ENCODE data around the gene STPG4. TPM values are rescaled to one million over a fixed set of nuclear protein-coding genes. Genes with fewer than 3 reads are reported as not detected.

The STPG4 gene
- total RNA-seq, 2 donors from 2014 or later, result 0.15 to 0.42 TPM

DNA sequence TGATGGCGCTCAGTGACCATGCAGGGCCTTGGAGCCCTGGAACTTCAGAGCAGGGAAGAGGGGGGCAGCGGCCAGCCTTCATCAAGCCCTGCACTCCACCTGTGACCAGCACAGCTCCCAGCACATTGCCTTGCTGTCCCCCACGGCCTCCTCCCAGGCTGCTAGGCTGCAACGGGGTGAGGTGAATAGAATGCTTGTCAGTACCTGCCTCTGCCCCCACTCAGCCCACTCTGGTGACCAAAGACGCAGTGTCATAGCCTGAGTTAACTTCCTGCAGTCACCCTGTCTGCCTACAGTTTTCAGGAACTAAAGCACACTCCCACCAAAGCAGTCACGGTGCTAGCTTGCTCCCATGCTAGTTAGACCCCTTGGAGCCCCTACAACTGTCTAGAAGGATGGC is 72.1 kb downstream of the STPG4 start:
- DNase-seq, result peak; percentile 43
- Histone ChIP-seq H3K9ac (ENCODE audit: extremely low read depth, low read length, poor library complexity, severe bottlenecking) (no peak overlapping the region), H3K9me3 (ENCODE audit: control insufficient read depth, low read length) (no peaks in the 10 kb centered on the region), H3K27ac (ENCODE audit: low read depth, low read length) (no peak overlapping the region), H3K4me1 (ENCODE audit: control insufficient read depth, insufficient read depth, low read length) (peaks cover 14% of the 10 kb centered on the region), H3K36me3 (ENCODE audit: control insufficient read depth, insufficient read depth, low read length) (no peaks in the 10 kb centered on the region), H3K27me3 (ENCODE audit: control insufficient read depth, insufficient read depth, low read length, poor library complexity, severe bottlenecking) (peaks cover 8% of the 10 kb centered on the region), H3K4me3 (ENCODE audit: low read length) (no peak overlapping the region)
- H3K27ac Mint-ChIP-seq, result no peak overlapping the region
- WGBS, 2 experiments (ENCODE audit: insufficient coverage in 1 of 2, insufficient read length in 1 of 2), result 86 to 87% methylated on average over 3 to 6 of the region's 6 CpGs
- no peak overlapping the region for H3K4me3 Mint-ChIP-seq
- H3K4me1 Mint-ChIP-seq, result peaks cover 18% of the 10 kb centered on the region
- H3K27me3 Mint-ChIP-seq (ENCODE audit: insufficient read depth), result peaks cover 31% of the 10 kb centered on the region
- H3K36me3 Mint-ChIP-seq (ENCODE audit: low read depth), result no peaks in the 10 kb centered on the region
- H3K9me3 Mint-ChIP-seq, result no peaks in the 10 kb centered on the region
- TF ChIP-seq, protein P1, sequence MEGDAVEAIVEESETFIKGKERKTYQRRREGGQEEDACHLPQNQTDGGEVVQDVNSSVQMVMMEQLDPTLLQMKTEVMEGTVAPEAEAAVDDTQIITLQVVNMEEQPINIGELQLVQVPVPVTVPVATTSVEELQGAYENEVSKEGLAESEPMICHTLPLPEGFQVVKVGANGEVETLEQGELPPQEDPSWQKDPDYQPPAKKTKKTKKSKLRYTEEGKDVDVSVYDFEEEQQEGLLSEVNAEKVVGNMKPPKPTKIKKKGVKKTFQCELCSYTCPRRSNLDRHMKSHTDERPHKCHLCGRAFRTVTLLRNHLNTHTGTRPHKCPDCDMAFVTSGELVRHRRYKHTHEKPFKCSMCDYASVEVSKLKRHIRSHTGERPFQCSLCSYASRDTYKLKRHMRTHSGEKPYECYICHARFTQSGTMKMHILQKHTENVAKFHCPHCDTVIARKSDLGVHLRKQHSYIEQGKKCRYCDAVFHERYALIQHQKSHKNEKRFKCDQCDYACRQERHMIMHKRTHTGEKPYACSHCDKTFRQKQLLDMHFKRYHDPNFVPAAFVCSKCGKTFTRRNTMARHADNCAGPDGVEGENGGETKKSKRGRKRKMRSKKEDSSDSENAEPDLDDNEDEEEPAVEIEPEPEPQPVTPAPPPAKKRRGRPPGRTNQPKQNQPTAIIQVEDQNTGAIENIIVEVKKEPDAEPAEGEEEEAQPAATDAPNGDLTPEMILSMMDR (conservative IDR thresholded peaks at IDR 0.05), result no peak

DNA sequence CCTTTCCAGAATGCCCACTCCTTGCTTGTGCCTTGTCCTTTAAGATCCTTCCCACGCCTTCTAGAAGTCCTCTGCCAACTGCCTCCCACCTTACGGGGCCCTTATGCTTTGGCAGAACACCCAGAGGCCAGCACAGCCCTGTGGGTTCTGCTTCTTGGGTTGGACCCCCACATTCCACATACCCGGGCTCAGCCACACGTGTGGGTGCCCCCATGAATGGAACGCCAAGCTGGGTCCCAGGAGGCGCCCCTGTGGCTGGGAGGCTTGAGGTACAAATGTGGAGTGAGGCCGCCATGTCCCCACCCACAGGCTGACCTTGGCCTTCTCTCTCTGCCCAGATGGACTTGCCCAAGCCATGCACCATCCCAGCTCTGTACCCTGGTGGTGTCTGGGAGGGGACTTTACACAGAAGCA is 74.2 kb downstream of the STPG4 start:
- peaks cover 14% of the 10 kb centered on the region for H3K4me1 ChIP-seq (ENCODE audit: control insufficient read depth, insufficient read depth, low read length)
- 97 to 100% methylated on average over 3 to 7 of the region's 7 CpGs for WGBS, 2 experiments (ENCODE audit: insufficient coverage in 1 of 2, insufficient read length in 1 of 2)
- H3K9me3 ChIP-seq (ENCODE audit: control insufficient read depth, low read length), result no peaks in the 10 kb centered on the region
- no peak overlapping the region for H3K9ac ChIP-seq (ENCODE audit: extremely low read depth, low read length, poor library complexity, severe bottlenecking)
- no peaks in the 10 kb centered on the region for H3K36me3 Mint-ChIP-seq (ENCODE audit: low read depth)
- H3K27me3 Mint-ChIP-seq (ENCODE audit: insufficient read depth), result peaks cover 22% of the 10 kb centered on the region
- no peak overlapping the region for H3K27ac Mint-ChIP-seq
- no peaks in the 10 kb centered on the region for H3K36me3 ChIP-seq (ENCODE audit: control insufficient read depth, insufficient read depth, low read length)
- TF ChIP-seq, protein P1 (conservative IDR thresholded peaks at IDR 0.05), result no peak
- no peak overlapping the region for H3K4me3 ChIP-seq (ENCODE audit: low read length)
- peaks cover 33% of the 10 kb centered on the region for H3K4me1 Mint-ChIP-seq
- no peak overlapping the region for H3K4me3 Mint-ChIP-seq
- no peaks in the 10 kb centered on the region for H3K27me3 ChIP-seq (ENCODE audit: control insufficient read depth, insufficient read depth, low read length, poor library complexity, severe bottlenecking)
- no peaks in the 10 kb centered on the region for H3K9me3 Mint-ChIP-seq
- peak; percentile 35 for DNase-seq
- H3K27ac ChIP-seq (ENCODE audit: low read depth, low read length), result no peak overlapping the region

DNA sequence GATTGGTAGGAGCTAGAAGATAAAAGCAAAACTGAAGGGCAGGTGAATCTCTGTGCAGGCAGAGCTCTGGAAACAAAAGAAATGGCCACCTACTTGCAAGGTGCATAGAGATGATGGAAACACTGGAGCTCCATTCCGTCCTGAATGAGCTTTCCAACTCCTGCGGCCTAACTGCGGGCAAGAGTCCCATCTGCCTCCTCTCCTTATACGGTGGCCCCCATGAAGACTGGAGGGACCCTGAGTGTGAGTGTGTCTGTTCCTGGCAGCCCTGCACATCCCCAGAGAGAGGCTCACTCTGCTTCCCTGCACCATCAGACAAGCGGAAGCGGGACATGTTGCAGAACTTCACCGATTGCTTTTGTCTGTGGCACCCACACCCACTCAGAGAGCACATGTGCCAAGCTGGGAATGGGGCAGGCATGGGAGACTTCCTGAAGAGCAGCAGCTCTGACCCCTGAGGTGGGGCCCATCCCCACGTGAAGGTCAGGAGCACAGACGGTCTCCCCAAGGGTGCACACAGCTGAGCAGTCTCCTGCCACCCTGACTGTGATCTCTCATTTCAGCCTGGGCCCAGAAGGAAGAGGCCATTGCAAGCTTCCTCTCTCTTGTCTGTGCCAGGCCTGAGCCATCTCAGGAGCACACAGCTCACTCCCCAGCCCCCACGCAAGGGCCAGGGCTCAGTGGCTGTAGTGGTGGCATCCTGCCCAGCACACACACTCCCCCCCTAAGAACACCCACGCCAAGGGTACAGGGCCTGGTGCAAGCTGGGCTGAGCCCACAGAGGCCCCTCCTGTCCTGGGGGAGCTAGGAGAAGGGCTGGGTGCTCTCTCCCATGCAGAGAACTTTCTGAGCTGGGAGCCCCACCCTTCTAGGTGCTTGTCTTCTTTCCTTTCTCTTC is 75.3 kb downstream of the STPG4 start:
- H3K4me3 ChIP-seq (ENCODE audit: low read length), result no peak overlapping the region
- no peaks in the 10 kb centered on the region for H3K9me3 ChIP-seq (ENCODE audit: control insufficient read depth, low read length)
- Mint-ChIP-seq H3K4me3 (no peak overlapping the region), H3K4me1 (peaks cover 36% of the 10 kb centered on the region), H3K9me3 (no peaks in the 10 kb centered on the region), H3K27ac (peak overlapping the region; percentile 26), H3K36me3 (ENCODE audit: low read depth) (no peaks in the 10 kb centered on the region), H3K27me3 (ENCODE audit: insufficient read depth) (peaks cover 14% of the 10 kb centered on the region)
- TF ChIP-seq, protein P1 (conservative IDR thresholded peaks at IDR 0.05), result no peak
- H3K9ac ChIP-seq (ENCODE audit: extremely low read depth, low read length, poor library complexity, severe bottlenecking), result no peak overlapping the region
- H3K27me3 ChIP-seq (ENCODE audit: control insufficient read depth, insufficient read depth, low read length, poor library complexity, severe bottlenecking), result no peaks in the 10 kb centered on the region
- no peaks in the 10 kb centered on the region for H3K36me3 ChIP-seq (ENCODE audit: control insufficient read depth, insufficient read depth, low read length)
- peaks cover 19% of the 10 kb centered on the region for H3K4me1 ChIP-seq (ENCODE audit: control insufficient read depth, insufficient read depth, low read length)
- H3K27ac ChIP-seq (ENCODE audit: low read depth, low read length), result no peak overlapping the region
- no peak for DNase-seq
- 85 to 87% methylated on average over 9 to 11 of the region's 11 CpGs for WGBS, 2 experiments (ENCODE audit: insufficient coverage in 1 of 2, insufficient read length in 1 of 2)
